NOMO-1 treated with DMSO at 0.1 percent for 48 hours (cell line): ENCODE data around the gene PLEKHG3.
"Not testable (repeated sequence)": the region's sequence is repeated elsewhere in the genome, so short reads cannot be mapped to it uniquely, and the experiment has no call there.

Experiments used
- DNase-seq: peaks from one replicate; lab custom pipeline; 2025; ENCODE audit not compliant: unreplicated experiment; lab: John Stamatoyannopoulos, UW

Gene PLEKHG3

GRCh38 chr14:64686282-64686615 lies 18.0 kb upstream of the PLEKHG3 start:
- DNase-seq, result no peak

GRCh38 chr14:64688031-64688430 lies 16.2 kb upstream of the PLEKHG3 start:
- DNase-seq, result peak; percentile 76

- no peak for DNase-seq
Observed at GRCh38 chr14:64688811-64689281, 15.4 kb upstream of the PLEKHG3 start.

GRCh38 chr14:64689289-64689688 lies 14.9 kb upstream of the PLEKHG3 start:
- no peak for DNase-seq

DNA sequence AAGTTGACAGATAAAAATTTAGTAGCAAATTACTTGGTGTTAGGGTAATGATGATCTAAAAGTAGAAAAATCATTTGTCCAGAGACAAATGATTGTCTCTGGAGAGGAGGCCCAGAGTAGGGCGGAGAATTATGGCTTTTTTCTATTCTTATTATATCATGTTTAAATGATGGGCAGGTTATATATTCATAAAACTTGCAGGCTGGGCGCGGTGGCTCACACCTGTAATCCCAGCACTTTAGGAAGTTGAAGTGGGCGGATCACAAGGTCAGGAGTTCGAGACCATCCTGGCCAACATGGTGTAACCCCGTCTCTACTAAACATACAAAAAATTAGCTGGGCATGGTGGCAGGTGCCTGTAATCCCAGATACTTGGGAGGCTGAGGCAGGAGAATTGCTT lies 13.6 kb upstream of the PLEKHG3 start:
- DNase-seq, result not testable (repeated sequence)

GRCh38 chr14:64691376-64691775 lies 12.8 kb upstream of the PLEKHG3 start:
- DNase-seq, result no peak

GRCh38 chr14:64692189-64692985 lies 11.8 kb upstream of the PLEKHG3 start:
- DNase-seq, result no peak

- DNase-seq, result no peak
Observed at GRCh38 chr14:64692986-64693809, 11.0 kb upstream of the PLEKHG3 start.

- no peak for DNase-seq
Observed at GRCh38 chr14:64693810-64694165, 10.4 kb upstream of the PLEKHG3 start.

- no peak for DNase-seq
Observed at GRCh38 chr14:64695071-64695470, 9.2 kb upstream of the PLEKHG3 start.

DNA sequence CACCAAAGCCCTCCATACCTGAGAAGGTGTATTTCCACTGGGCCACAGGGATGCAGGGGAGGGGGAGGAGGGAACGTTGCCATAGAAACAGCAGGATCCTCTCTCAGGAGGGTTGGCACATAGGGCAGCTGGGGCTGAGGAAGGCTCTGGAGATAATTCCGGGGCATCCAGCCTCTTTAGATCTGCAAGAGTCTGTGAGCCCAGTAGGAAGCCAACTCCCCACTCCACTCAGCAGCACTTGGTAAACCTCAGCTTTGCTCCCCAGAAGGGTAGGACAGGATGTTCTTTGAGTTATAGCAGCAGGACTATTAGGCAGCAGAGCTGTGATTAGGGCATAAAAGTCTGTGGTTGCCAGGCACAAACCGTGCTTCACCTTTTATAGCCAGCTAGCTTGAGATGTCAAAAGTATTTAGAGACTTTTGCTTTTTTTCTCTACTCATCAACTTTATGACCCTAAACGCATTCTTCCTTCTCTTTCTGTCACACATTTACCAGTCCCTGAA lies 7.8 kb upstream of the PLEKHG3 start:
- no peak for DNase-seq

DNA sequence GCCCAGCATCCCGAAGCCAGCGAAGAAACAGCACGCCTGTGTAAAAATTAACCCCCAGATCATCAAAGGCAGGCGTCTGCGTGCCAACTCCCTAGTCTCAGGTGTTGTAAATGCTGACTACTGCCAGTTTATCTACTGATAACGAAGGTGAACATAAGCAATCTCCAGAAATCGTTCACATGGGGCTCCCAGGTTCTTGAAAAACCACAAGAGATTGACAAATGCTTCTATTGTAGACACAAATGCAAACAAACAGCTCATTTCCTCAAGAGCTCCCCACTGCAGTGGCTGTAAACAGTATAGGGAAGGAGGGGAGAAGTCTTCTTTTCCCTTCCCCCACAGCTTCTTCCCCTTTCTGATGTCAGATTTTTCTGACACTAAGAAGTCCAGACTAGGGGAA lies 5.3 kb upstream of the PLEKHG3 start:
- peak; percentile 92 for DNase-seq

DNA sequence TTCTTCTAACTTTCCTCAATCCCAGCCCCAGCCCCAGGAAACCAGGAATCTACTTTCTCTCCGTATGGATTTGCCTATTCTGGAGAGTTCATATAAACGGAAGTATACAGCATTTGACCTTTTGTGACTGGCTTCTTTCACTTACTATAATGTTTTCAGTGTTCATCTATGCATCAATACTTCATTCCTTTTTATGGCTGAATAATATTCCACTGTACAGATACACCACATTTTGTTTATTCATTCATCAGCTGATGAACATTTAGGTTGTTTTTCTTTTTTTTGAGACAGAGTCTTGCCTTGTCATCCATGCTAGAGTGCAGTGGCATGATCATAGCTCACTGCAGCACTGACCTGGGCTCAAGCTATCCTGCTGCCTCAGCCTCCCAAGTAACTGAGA lies 3.9 kb upstream of the PLEKHG3 start:
- DNase-seq, result no peak

DNA sequence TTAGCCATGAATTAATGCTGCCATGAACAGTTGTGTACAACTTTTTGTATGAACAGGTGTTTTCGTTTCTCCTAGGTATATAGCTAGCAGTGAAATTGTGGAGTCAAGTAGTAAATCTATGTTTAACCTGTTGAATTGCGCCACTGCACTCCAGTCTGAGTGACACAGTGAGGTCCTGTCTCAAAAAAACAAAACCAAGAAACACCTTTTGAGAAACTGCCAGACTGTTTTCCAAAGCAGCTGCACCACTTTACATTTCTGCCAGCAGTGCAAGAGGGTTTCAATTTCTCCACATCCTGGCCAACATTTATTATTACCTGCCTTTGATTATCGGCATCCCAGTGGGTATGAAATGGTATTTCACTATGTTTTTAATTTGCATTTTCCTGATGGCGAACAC lies 3.3 kb upstream of the PLEKHG3 start:
- no peak for DNase-seq

GRCh38 chr14:64701660-64702059 lies 2.6 kb upstream of the PLEKHG3 start:
- DNase-seq, result no peak

- no peak for DNase-seq
Observed at GRCh38 chr14:64702493-64703394, 1.5 kb upstream of the PLEKHG3 start.

DNA sequence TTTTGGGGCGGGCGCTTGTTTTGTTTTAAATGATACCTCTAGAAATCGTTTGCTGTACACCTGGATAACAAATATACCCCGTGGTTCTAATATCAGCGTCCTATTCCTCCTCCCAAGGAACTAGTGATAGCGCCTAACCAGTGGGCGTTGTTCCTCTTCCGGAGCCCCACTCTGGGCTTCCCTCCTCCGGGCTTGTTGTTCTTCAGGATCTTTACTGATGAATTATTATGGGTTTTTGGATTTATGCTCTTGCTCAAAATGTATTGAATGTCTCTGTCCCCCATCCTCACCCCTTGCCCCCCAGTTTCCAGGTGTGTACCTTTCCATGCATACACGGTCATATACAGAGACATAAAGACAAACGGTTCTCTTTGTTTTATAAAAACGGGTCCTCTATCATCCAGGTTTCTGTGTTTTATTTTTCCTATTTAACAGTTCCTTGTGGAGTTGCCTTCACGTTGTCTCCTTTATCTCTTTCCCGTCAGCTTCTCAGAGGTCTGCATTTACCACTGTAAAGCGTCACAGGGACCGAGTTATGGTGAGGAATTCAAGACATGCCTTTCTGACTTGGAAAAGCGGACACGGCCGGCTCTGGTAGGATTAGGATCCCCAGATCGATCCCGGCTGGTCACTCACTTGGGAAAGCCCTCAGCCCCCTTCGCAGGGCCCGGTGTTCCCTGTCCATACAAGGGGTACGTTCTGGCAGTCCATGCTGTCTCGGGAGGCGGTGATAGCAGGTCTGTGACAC lies 655 bp upstream of the PLEKHG3 start:
- no peak for DNase-seq

GRCh38 chr14:64704743-64705380 lies 638 bp downstream of the PLEKHG3 start:
- DNase-seq, result peak; percentile 31

DNA sequence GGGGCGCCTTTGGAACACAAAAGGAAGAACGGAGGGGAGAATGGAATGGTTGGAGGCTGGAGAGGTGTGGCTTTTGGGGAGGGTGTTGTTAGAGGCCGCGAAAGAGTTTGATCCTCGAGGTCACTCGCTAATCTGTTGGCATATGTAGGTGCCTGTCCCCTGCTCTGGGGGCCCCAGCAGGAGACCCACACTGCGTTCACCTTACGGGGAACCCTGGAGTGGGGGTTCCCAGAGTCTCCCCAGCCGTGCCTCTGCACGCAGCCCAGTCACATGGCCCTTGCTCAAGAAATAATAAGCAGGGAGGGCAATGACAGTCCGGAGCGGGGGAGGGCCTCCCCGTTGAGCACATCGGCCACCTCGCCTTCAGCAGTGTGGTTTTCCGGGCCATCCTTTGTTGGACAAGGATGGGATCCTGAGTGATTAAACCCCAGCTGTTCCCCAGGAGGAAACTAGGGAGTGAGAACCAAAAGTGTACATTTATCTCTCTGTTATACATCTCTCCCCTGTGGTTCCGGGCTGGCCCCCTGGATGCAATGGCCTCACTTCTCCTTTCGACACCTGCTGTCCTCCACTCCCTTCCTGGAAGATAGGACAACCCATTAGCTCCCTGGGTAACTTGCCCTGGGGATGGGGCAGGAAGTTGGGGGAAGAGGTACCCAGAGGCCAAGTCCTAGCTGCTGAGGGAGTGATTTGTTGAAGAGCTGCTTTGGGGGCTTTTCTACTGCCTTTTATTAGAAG lies 1.3 kb downstream of the PLEKHG3 start:
- peak; percentile 56 for DNase-seq
